Endothelial cell of umbilical vein (primary cell): Measurements from ENCODE around the gene UBE2Q2. TPM values are rescaled to one million over a fixed set of nuclear protein-coding genes. Genes with fewer than 3 reads are reported as not detected.

ENCODE experiments used
- Bru-seq: library from RNA; stranded (reverse); fragments of 400-500 nt; gene quantifications from one replicate; lab custom pipeline; 2021; lab: Mats Ljungman, UMichigan
- BruChase-seq, 2 experiments: library from RNA; stranded (reverse); fragments of 400-500 nt; gene quantifications; one replicate each; lab custom pipeline; 2021; lab: Mats Ljungman, UMichigan
- BruUV-seq: library from RNA; stranded (reverse); fragments of 400-500 nt; replicated peaks from 2 replicates; lab custom pipeline; 2021; lab: Mats Ljungman, UMichigan
- CTCF ChIA-PET: fragments of 300-600, 350-600 bp; sonication (Branson Sonifier 250); formaldehyde crosslinking; loops from one replicate; lab custom pipeline; 2021; ENCODE audit warnings: antibody characterized with exemption, inconsistent platforms; lab: Charles Lee
- POLR2A ChIA-PET: fragments of 300-600, 350-600 bp; sonication (Branson Sonifier 250); formaldehyde crosslinking; loops from one replicate; lab custom pipeline; 2021; ENCODE audit warnings: antibody characterized with exemption, inconsistent platforms; lab: Charles Lee
- DNase-seq: peaks from one replicate; pipeline ENCODE4 v3.0.0-alpha.2; 2011; ENCODE audit warnings: low read depth, low spot score
- FAIRE-seq: peaks from 2 replicates; lab custom pipeline; 2011; peaks lifted over from hg19 to GRCh38; lab: Jason Lieb, UNC
- H2AFZ ChIP-seq: 2 replicates; pipeline ENCODE4 v1.6.0; 2012; ENCODE audit warnings: low read depth, low read length, control low read depth, inconsistent platforms
- H3K27ac ChIP-seq: 2 replicates; pipeline ENCODE4 v1.5.1; 2011; ENCODE audit warnings: low read depth, mild to moderate bottlenecking, control low read depth, low read length, moderate library complexity; ENCODE audit not compliant: insufficient read depth
- H3K27me3 ChIP-seq, 2 experiments: 2 replicates each; pipeline versions ENCODE4 v1.6.0 to v1.6.1; 2011; ENCODE audit warnings: low read length in 2 of 2, mixed read lengths in 1 of 2; ENCODE audit not compliant: control insufficient read depth in 2 of 2, insufficient read depth in 2 of 2
- H3K36me3 ChIP-seq, 2 experiments: 2 replicates in 1 of 2; 3 replicates in 1 of 2; pipeline ENCODE4 v1.5.1; 2011; ENCODE audit warnings: low read length in 2 of 2, mild to moderate bottlenecking in 1 of 2, moderate library complexity in 1 of 2; ENCODE audit not compliant: control insufficient read depth in 2 of 2, insufficient read depth in 2 of 2; ENCODE audit errors: extremely low read depth in 1 of 2
- H3K4me1 ChIP-seq: 3 replicates; pipeline ENCODE4 v1.5.1; 2011; ENCODE audit warnings: mild to moderate bottlenecking, low read length; ENCODE audit not compliant: control insufficient read depth, insufficient read depth; ENCODE audit errors: extremely low read depth
- H3K4me2 ChIP-seq: 2 replicates; pipeline ENCODE4 v1.6.1; 2011; ENCODE audit warnings: low read length, control low read depth, mixed read lengths; ENCODE audit not compliant: insufficient read depth
- H3K4me3 ChIP-seq, 3 experiments: fragments of 200-600 bp in 1 of 3; sonication (generic), shearing (Covaris generic) in 1 of 3; replicated peaks in 1 of 3; 2 replicates each; pipeline ENCODE4 v1.5.1; 2011 to 2016; ENCODE audit warnings: control low read depth in 3 of 3, low read length in 3 of 3, mild to moderate bottlenecking in 2 of 3, inconsistent platforms in 1 of 3, low read depth in 1 of 3, moderate library complexity in 1 of 3; ENCODE audit not compliant: insufficient read depth in 1 of 3
- H3K79me2 ChIP-seq: 2 replicates; pipeline ENCODE4 v1.6.0; 2012; ENCODE audit warnings: low read length, inconsistent platforms; ENCODE audit not compliant: control insufficient read depth, insufficient read depth
- H3K9ac ChIP-seq: replicated peaks from 2 replicates; pipeline ENCODE3; 2011; ENCODE audit warnings: low read length, control low read depth; ENCODE audit not compliant: insufficient read depth; ENCODE audit errors: extremely low read depth
- H3K9me1 ChIP-seq: replicated peaks from 3 replicates; pipeline ENCODE4 v1.6.0; 2011; ENCODE audit warnings: mild to moderate bottlenecking, low read length; ENCODE audit not compliant: control insufficient read depth, insufficient read depth; ENCODE audit errors: extremely low read depth
- H3K9me3 ChIP-seq: replicated peaks from 2 replicates; pipeline ENCODE4 v1.5.1; 2012; ENCODE audit warnings: low read length, inconsistent platforms; ENCODE audit not compliant: control insufficient read depth, insufficient read depth
- H4K20me1 ChIP-seq: replicated peaks from 2 replicates; pipeline ENCODE3; 2011; ENCODE audit warnings: mild to moderate bottlenecking, low read length; ENCODE audit not compliant: control insufficient read depth, insufficient read depth; ENCODE audit errors: extremely low read depth
- JUN ChIP-seq: IDR thresholded peaks from 2 replicates; pipeline ENCODE4 v1.6.1; 2011; ENCODE audit warnings: borderline replicate concordance, low read depth; ENCODE audit not compliant: insufficient read length, insufficient read depth
- MAX ChIP-seq: IDR thresholded peaks from 2 replicates; pipeline ENCODE4 v1.6.1; 2011; ENCODE audit not compliant: insufficient read depth, insufficient read length
- POLR2AphosphoS5 ChIP-seq: IDR thresholded peaks from 2 replicates; pipeline ENCODE4 v1.6.1; 2012; ENCODE audit warnings: low read depth, mild to moderate bottlenecking, control low read depth, low read length, moderate library complexity; ENCODE audit not compliant: insufficient read depth
- dilution Hi-C: fragments of 300-500 bp; cut with MboI; formaldehyde crosslinking; loops from one replicate; pipeline ENCODE4 v1.15.0; 2019; ENCODE audit warnings: low sequenced_read_pairs; ENCODE audit not compliant: extremely low pct_ligation_motif_present
- intact Hi-C: fragments of 100-400 bp; cut with micrococcal nuclease; formaldehyde crosslinking; loops from one replicate; pipeline ENCODE4 v1.10.0; 2022
- long read RNA-seq: library from polyadenylated mRNA; stranded (forward); transcript quantifications from one replicate; pipeline ENCODE4 v2.0.0, GENCODE V29; 2021
- polyA minus RNA-seq, 3 experiments: library from RNA; depleted of rRNA, polyadenylated mRNA; stranded (reverse); fragments of >200 nt; gene quantifications; 1 replicate in 1 of 3; 2 replicates in 2 of 3; pipeline ENCODE4 v1.2.3, GENCODE V29; 2011
- polyA plus RNA-seq, 4 experiments: library from polyadenylated mRNA; depleted of rRNA in 3 of 4; stranded (reverse) in 3 of 4; unstranded in 1 of 4; fragments of >200 nt; gene quantifications; 2 replicates each; pipeline versions ENCODE4 v1.2.1 to v1.2.3, GENCODE V29; 2011 to 2012; ENCODE audit warnings: missing spikeins in 1 of 4
- total RNA-seq: library from RNA; stranded (reverse); gene quantifications from 2 replicates; pipeline ENCODE4 v1.2.3, GENCODE V29; 2021

UBE2Q2 gene
- 28.5 and 32.8 TPM in 2 replicates for total RNA-seq
- polyA plus RNA-seq = 8.9 and 12.9 TPM in 2 replicates
- polyA plus RNA-seq (2011; cell fraction: cytosol; rRNA removed) = 16.0 and 16.5 TPM in 2 replicates
- 24.1 and 31.9 TPM in 2 replicates for polyA plus RNA-seq (2011; cell fraction: nucleus; rRNA removed)
- 21.2 and 33.3 TPM in 2 replicates for polyA plus RNA-seq (2012)
- polyA minus RNA-seq = 11.3 and 14.0 TPM in 2 replicates
- 8.7 TPM for polyA minus RNA-seq (2011; cell fraction: cytosol; rRNA and poly(A)+ RNA removed)
- 19.0 and 38.4 TPM in 2 replicates for polyA minus RNA-seq (2011; cell fraction: nucleus; rRNA and poly(A)+ RNA removed)
- Bru-seq, nascent RNA = percentile 89 among the genes with signal in this experiment
- BruChase-seq, experiment 1, labeled RNA remaining after a 6-hour chase = percentile 74 among the genes with signal in this experiment
- BruChase-seq, experiment 2, labeled RNA remaining after a 2-hour chase = percentile 80 among the genes with signal in this experiment
- long read RNA-seq, transcript UBE2Q2-208 (12 exons, 2,969 nt) = minor isoform, 12 of 90 reads
- long read RNA-seq, transcript UBE2Q2-201 (13 exons, 3,130 nt) = major isoform, 48 of 90 reads
- long read RNA-seq, partial matches to known transcripts = 4 of 90 reads
- long read RNA-seq, other reads (novel, unspliced or antisense) = 23 of 90 reads

GRCh38 chr15:75842722-75843677, at the start of gene UBE2Q2:
Gene UBE2Q2 (plus strand): TSS chr15:75843447. CDS start chr15:75843667, 220 bp downstream.
- no peak for TF ChIP-seq JUN
- no peak for TF ChIP-seq MAX
- peak; percentile 47 for TF ChIP-seq POLR2AphosphoS5
- intact Hi-C loops = loop anchor here (2.0 kb wide), 1 partner anchor 18 kb away; no protein-coding TSS in a partner anchor
- no TSS peak for BruUV-seq
- Histone ChIP-seq H3K9me3 (no peaks in the 10 kb centered on the region), H3K79me2 (peaks cover 37% of the 10 kb centered on the region), H3K27ac (peak within 1 kb of the TSS; percentile 85), H4K20me1 (peaks cover 4% of the 10 kb centered on the region), H2AFZ (peak within 1 kb of the TSS; percentile 57), H3K4me2 (peak within 1 kb of the TSS; percentile 76), H3K36me3 (no peaks in the 10 kb centered on the region), H3K27me3 (no peaks in the 10 kb centered on the region), H3K9me1 (no peaks in the 10 kb centered on the region), H3K4me1 (peaks cover 19% of the 10 kb centered on the region), H3K9ac (peak within 1 kb of the TSS; percentile 94), H3K4me3 (peak within 1 kb of the TSS; percentile 74 to 99 (median 83))
- DNase-seq (peak; percentile 71), FAIRE-seq (peak; percentile 38)
- ChIA-PET CTCF (interaction anchor here (0.8 to 2.9 kb wide), 5 partner anchors 8 to 61 kb away, joined by 3 to 11 read pairs (median 6); no protein-coding TSS in a partner anchor), POLR2A (interaction anchor here (0.6 kb wide), 2 partner anchors 79 to 99 kb away, joined by 3 to 6 read pairs; no protein-coding TSS in a partner anchor)
- dilution Hi-C loops = no loop called here
